Activated T-helper 17 cell treated with anti-CD3 and anti-CD28 coated beads, Interleukin-2, amount 50 U/mL, for 72 hours (primary cell): ENCODE results near the gene KRTAP4-11. TPM values are rescaled to one million over a fixed set of nuclear protein-coding genes. Genes with fewer than 3 reads are reported as not detected.
A peak's percentile ranks its signal among the peaks of the same experiment; 100 is the strongest.
"Not testable (repeated sequence)": the region's sequence is repeated elsewhere in the genome, so short reads cannot be mapped to it uniquely, and the experiment has no call there.

Source experiments
- ATAC-seq: fragments of 150-1000 bp; cut with Tn5 transposase; replicated peaks from 2 replicates; pipeline ENCODE4 v1.10.0; 2021; ENCODE audit warnings: mild to moderate bottlenecking, moderate library complexity
- H3K27ac Mint-ChIP-seq: one replicate; pipeline ENCODE4 v1.8.0; 2022; ENCODE audit warnings: mixed read lengths
- H3K27me3 Mint-ChIP-seq: one replicate; pipeline ENCODE4 v1.8.0; 2022; ENCODE audit warnings: mixed read lengths
- H3K36me3 Mint-ChIP-seq: one replicate; pipeline ENCODE4 v1.8.0; 2022; ENCODE audit warnings: low read depth, mild to moderate bottlenecking, mixed read lengths
- H3K4me1 Mint-ChIP-seq: one replicate; pipeline ENCODE4 v1.8.0; 2022; ENCODE audit warnings: mixed read lengths
- H3K4me3 Mint-ChIP-seq: one replicate; pipeline ENCODE4 v1.8.0; 2022; ENCODE audit warnings: mild to moderate bottlenecking, mixed read lengths
- H3K9me3 Mint-ChIP-seq: one replicate; pipeline ENCODE4 v1.8.0; 2022; ENCODE audit warnings: mixed read lengths
- total RNA-seq, 2 donors: library from RNA; stranded (reverse); gene quantifications; one replicate each; pipeline ENCODE4 v1.2.3, GENCODE V29; 2022

KRTAP4-11 gene
- total RNA-seq, 2 donors from 2014 or later: not detected

GRCh38 chr17:41111151-41111885 lies 6.9 kb downstream of the KRTAP4-11 start:
- Mint-ChIP-seq H3K4me1 (no peaks in the 10 kb centered on the region), H3K9me3 (no peaks in the 10 kb centered on the region), H3K27me3 (peaks cover 3% of the 10 kb centered on the region), H3K36me3 (no peaks in the 10 kb centered on the region), H3K27ac (no peak overlapping the region), H3K4me3 (no peak overlapping the region)
- ATAC-seq: no peak

GRCh38 chr17:41108728-41109386 lies 9.3 kb downstream of the KRTAP4-11 start:
- peak overlapping the region; percentile 27 for H3K4me3 Mint-ChIP-seq
- not testable (repeated sequence) for H3K9me3 Mint-ChIP-seq, H3K27me3 Mint-ChIP-seq, H3K27ac Mint-ChIP-seq, H3K4me1 Mint-ChIP-seq, H3K36me3 Mint-ChIP-seq, ATAC-seq

GRCh38 chr17:41107941-41108450 lies 10.2 kb downstream of the KRTAP4-11 start:
- Mint-ChIP-seq H3K36me3 (no peaks in the 10 kb centered on the region), H3K27me3 (no peaks in the 10 kb centered on the region), H3K27ac (no peak overlapping the region), H3K9me3 (no peaks in the 10 kb centered on the region), H3K4me3 (peak overlapping the region; percentile 27), H3K4me1 (peaks cover 5% of the 10 kb centered on the region)
- no peak for ATAC-seq

- not testable (repeated sequence) for ATAC-seq, H3K27ac Mint-ChIP-seq, H3K4me3 Mint-ChIP-seq, H3K36me3 Mint-ChIP-seq, H3K4me1 Mint-ChIP-seq, H3K27me3 Mint-ChIP-seq, H3K9me3 Mint-ChIP-seq
These were observed 12.8 kb downstream of the KRTAP4-11 start, which contains the start of gene KRTAP4-9 for GRCh38 chr17:41105347-41105746. Gene KRTAP4-9 (plus strand): TSS chr17:41105389. CDS start chr17:41105389, 0 bp downstream.

- not testable (repeated sequence) for H3K4me3 Mint-ChIP-seq, H3K9me3 Mint-ChIP-seq, H3K4me1 Mint-ChIP-seq, H3K36me3 Mint-ChIP-seq, H3K27ac Mint-ChIP-seq, H3K27me3 Mint-ChIP-seq
- peak; percentile 73 for ATAC-seq
These were observed 13.7 kb downstream of the KRTAP4-11 start for GRCh38 chr17:41104386-41105038.

GRCh38 chr17:41103896-41104295 lies 14.3 kb downstream of the KRTAP4-11 start:
- no peaks in the 10 kb centered on the region for H3K36me3 Mint-ChIP-seq
- no peak for ATAC-seq
- H3K27ac Mint-ChIP-seq: no peak overlapping the region
- H3K4me3 Mint-ChIP-seq: no peak overlapping the region
- no peaks in the 10 kb centered on the region for H3K9me3 Mint-ChIP-seq
- H3K4me1 Mint-ChIP-seq: peaks cover 5% of the 10 kb centered on the region
- H3K27me3 Mint-ChIP-seq: no peaks in the 10 kb centered on the region

GRCh38 chr17:41101586-41102259 lies 16.4 kb downstream of the KRTAP4-11 start, which contains the start of gene KRTAP4-16:
Gene KRTAP4-16 (minus strand): TSS chr17:41102209. CDS start chr17:41102209, 0 bp downstream.
- Mint-ChIP-seq H3K9me3 (no peaks in the 10 kb centered on the region), H3K4me1 (peaks cover 5% of the 10 kb centered on the region), H3K4me3 (no peak within 1 kb of the TSS), H3K27ac (no peak within 1 kb of the TSS), H3K36me3 (no peaks in the 10 kb centered on the region), H3K27me3 (peaks cover 11% of the 10 kb centered on the region)
- no peak for ATAC-seq

GRCh38 chr17:41099682-41100480 lies 18.3 kb downstream of the KRTAP4-11 start:
- not testable (repeated sequence) for H3K4me1 Mint-ChIP-seq, H3K27ac Mint-ChIP-seq, H3K36me3 Mint-ChIP-seq, H3K9me3 Mint-ChIP-seq, ATAC-seq, H3K4me3 Mint-ChIP-seq
- peaks cover 15% of the 10 kb centered on the region for H3K27me3 Mint-ChIP-seq

GRCh38 chr17:41098481-41098880 lies 19.7 kb downstream of the KRTAP4-11 start:
- H3K27ac Mint-ChIP-seq: no peak overlapping the region
- no peak overlapping the region for H3K4me3 Mint-ChIP-seq
- no peaks in the 10 kb centered on the region for H3K9me3 Mint-ChIP-seq
- no peaks in the 10 kb centered on the region for H3K4me1 Mint-ChIP-seq
- no peak for ATAC-seq
- no peaks in the 10 kb centered on the region for H3K36me3 Mint-ChIP-seq
- H3K27me3 Mint-ChIP-seq: peaks cover 15% of the 10 kb centered on the region

- Mint-ChIP-seq H3K4me1 (no peaks in the 10 kb centered on the region), H3K4me3 (no peak within 1 kb of the TSS), H3K27me3 (peaks cover 15% of the 10 kb centered on the region), H3K9me3 (no peaks in the 10 kb centered on the region), H3K36me3 (no peaks in the 10 kb centered on the region), H3K27ac (no peak within 1 kb of the TSS)
- ATAC-seq: no peak
These were observed 20.1 kb downstream of the KRTAP4-11 start, which contains the start of gene KRTAP4-8 for GRCh38 chr17:41098042-41098441. Gene KRTAP4-8 (minus strand): TSS chr17:41098142. CDS start chr17:41098084, 58 bp downstream.

- Mint-ChIP-seq H3K27ac (no peak overlapping the region), H3K9me3 (no peaks in the 10 kb centered on the region), H3K27me3 (peaks cover 15% of the 10 kb centered on the region), H3K4me3 (no peak overlapping the region), H3K36me3 (no peaks in the 10 kb centered on the region), H3K4me1 (no peaks in the 10 kb centered on the region)
- ATAC-seq: no peak
These were observed 22.1 kb downstream of the KRTAP4-11 start for GRCh38 chr17:41096055-41096454.

- peaks cover 20% of the 10 kb centered on the region for H3K27me3 Mint-ChIP-seq
- not testable (repeated sequence) for H3K4me1 Mint-ChIP-seq, H3K4me3 Mint-ChIP-seq, H3K27ac Mint-ChIP-seq, ATAC-seq, H3K36me3 Mint-ChIP-seq, H3K9me3 Mint-ChIP-seq
These were observed 29.3 kb downstream of the KRTAP4-11 start for GRCh38 chr17:41088760-41089352.

- H3K4me1 Mint-ChIP-seq, H3K27ac Mint-ChIP-seq, ATAC-seq, H3K36me3 Mint-ChIP-seq, H3K4me3 Mint-ChIP-seq, H3K9me3 Mint-ChIP-seq: not testable (repeated sequence)
- peaks cover 32% of the 10 kb centered on the region for H3K27me3 Mint-ChIP-seq
These were observed 33.9 kb downstream of the KRTAP4-11 start, which contains the start of gene KRTAP4-7 for GRCh38 chr17:41084100-41084856. Gene KRTAP4-7 (plus strand): TSS chr17:41084150. CDS start chr17:41084207, 57 bp downstream.
